HepG2 (cell line): ENCODE data around the gene KLRF2.

ENCODE experiments used
- CREB1 ChIP-seq, 2 experiments: fragments of 450-650 bp in 1 of 2; IDR thresholded peaks; 2 replicates each; pipeline ENCODE4 v1.6.1; 2016 to 2017; ENCODE audit warnings: control low read depth in 1 of 2, mild to moderate bottlenecking in 1 of 2, missing compliant biosample characterization in 1 of 2, missing genetic modification characterization in 1 of 2
- CTCF ChIP-seq: sonication (generic); formaldehyde crosslinking; IDR thresholded peaks from 2 replicates; pipeline ENCODE4 v1.5.0; 2020; ENCODE audit warnings: mild to moderate bottlenecking, missing genetic modification reagents, moderate library complexity
- JUNB ChIP-seq: sonication (generic); formaldehyde crosslinking; IDR thresholded peaks from 2 replicates; pipeline ENCODE4 v1.8.0; 2022; ENCODE audit warnings: missing genetic modification reagents, mild to moderate bottlenecking, borderline replicate concordance
- RBFOX2 ChIP-seq: fragments of 200-400 bp; formaldehyde crosslinking; IDR thresholded peaks from 2 replicates; pipeline ENCODE4 v1.6.1; 2017; ENCODE audit warnings: low read depth, mild to moderate bottlenecking, low read length
- SP1 ChIP-seq, 2 experiments: fragments of 450-650 bp in 1 of 2; sonication (generic) in 1 of 2; formaldehyde crosslinking in 1 of 2; IDR thresholded peaks; 2 replicates each; pipeline versions ENCODE4 v1.4.0 to v1.6.1; 2016 to 2020; ENCODE audit warnings: missing genetic modification reagents in 1 of 2
- YY1 ChIP-seq: IDR thresholded peaks from 2 replicates; pipeline ENCODE4 v1.6.1; 2011; ENCODE audit warnings: low read length, low read depth, moderate library complexity, mild to moderate bottlenecking; ENCODE audit not compliant: insufficient read depth, insufficient replicate concordance
- ZBTB1 ChIP-seq: sonication (generic); formaldehyde crosslinking; IDR thresholded peaks from 2 replicates; pipeline ENCODE4 v1.4.0; 2020; ENCODE audit warnings: missing genetic modification reagents, borderline replicate concordance
- ZNF557 ChIP-seq: sonication (generic); formaldehyde crosslinking; IDR thresholded peaks from 2 replicates; pipeline ENCODE4 v1.4.0; 2020; ENCODE audit warnings: missing genetic modification reagents
- TF ChIP-seq, protein P1 (sequence below): sonication (generic); formaldehyde crosslinking; IDR thresholded peaks from 2 replicates; pipeline ENCODE4 v1.4.0; 2020; ENCODE audit warnings: mild to moderate bottlenecking, missing genetic modification reagents

DNA sequence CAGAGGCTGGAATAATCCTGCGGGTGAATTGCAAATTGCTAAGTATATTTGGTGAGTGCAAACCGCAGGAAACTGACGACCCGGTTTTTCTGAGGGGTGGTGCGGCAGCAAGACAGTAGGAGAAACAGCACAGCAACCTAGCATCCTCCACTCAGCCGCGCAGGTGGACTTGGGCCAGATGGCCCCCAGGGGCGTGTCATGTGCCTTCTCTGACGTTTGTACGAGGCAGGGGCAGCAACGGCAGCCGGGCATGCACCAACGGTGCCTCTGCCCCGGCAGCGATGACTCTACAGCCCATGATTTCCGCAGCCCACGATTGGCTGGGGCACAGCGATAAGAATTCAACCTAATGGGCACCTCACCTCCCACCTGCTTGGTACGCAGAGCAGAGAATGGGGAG, 62.0 kb downstream of the KLRF2 start:
- TF ChIP-seq ZBTB1 (CRISPR knock-in tag): no peak
- no peak for TF ChIP-seq SP1 (IDR thresholded peaks at IDR 0.05)
- TF ChIP-seq SP1 (CRISPR knock-in tag; IDR thresholded peaks at IDR 0.05): no peak
- TF ChIP-seq JUNB (CRISPR knock-in tag): no peak
- no peak for TF ChIP-seq RBFOX2
- TF ChIP-seq ZNF557: no peak
- no peak for TF ChIP-seq YY1
- TF ChIP-seq, protein P1, sequence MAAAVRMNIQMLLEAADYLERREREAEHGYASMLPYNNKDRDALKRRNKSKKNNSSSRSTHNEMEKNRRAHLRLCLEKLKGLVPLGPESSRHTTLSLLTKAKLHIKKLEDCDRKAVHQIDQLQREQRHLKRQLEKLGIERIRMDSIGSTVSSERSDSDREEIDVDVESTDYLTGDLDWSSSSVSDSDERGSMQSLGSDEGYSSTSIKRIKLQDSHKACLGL (CRISPR knock-in tag): no peak
- TF ChIP-seq CREB1 (IDR thresholded peaks at IDR 0.05): no peak
- no peak for TF ChIP-seq CREB1 (CRISPR knock-in tag; IDR thresholded peaks at IDR 0.05)
- TF ChIP-seq CTCF (CRISPR knock-in tag): no peak
